Brain microvascular endothelial cell (primary cell): ENCODE data around the gene AKAP13.
"Not testable (repeated sequence)": the region's sequence is repeated elsewhere in the genome, so short reads cannot be mapped to it uniquely, and the experiment has no call there.

ENCODE experiments used
- DNase-seq: peaks from one replicate; pipeline ENCODE4 v3.0.0-alpha.2; 2020
- H3K27ac ChIP-seq: fragments of 250-450 bp; sonication (Bioruptor Pico); 2 replicates; pipeline ENCODE4 v1.5.1; 2020; ENCODE audit warnings: mild to moderate bottlenecking, moderate library complexity
- H3K27me3 ChIP-seq: fragments of 250-450 bp; sonication (Bioruptor Pico); replicated peaks from 2 replicates; pipeline ENCODE4 v1.5.1; 2020; ENCODE audit warnings: mild to moderate bottlenecking
- H3K36me3 ChIP-seq: fragments of 250-450 bp; sonication (Bioruptor Pico); replicated peaks from 2 replicates; pipeline ENCODE4 v1.5.1; 2020; ENCODE audit warnings: mild to moderate bottlenecking
- H3K4me3 ChIP-seq: 2 replicates; pipeline ENCODE4 v1.5.1; 2011; ENCODE audit warnings: low read depth, mild to moderate bottlenecking, control low read depth, low read length, moderate library complexity
- in situ Hi-C: cut with HindIII; loops from 2 replicates; pipeline ENCODE4 v1.10.0; 2017; ENCODE audit warnings: low sequenced_read_pairs, low pct_ligation_motif_present
- TF ChIP-seq, protein P1 (sequence below): IDR thresholded peaks from 2 replicates; pipeline ENCODE4 v1.5.1; 2011; ENCODE audit warnings: low read depth, mild to moderate bottlenecking, moderate library complexity, low read length, control low read depth, inconsistent platforms; ENCODE audit errors: missing control alignments

AKAP13 gene

DNA sequence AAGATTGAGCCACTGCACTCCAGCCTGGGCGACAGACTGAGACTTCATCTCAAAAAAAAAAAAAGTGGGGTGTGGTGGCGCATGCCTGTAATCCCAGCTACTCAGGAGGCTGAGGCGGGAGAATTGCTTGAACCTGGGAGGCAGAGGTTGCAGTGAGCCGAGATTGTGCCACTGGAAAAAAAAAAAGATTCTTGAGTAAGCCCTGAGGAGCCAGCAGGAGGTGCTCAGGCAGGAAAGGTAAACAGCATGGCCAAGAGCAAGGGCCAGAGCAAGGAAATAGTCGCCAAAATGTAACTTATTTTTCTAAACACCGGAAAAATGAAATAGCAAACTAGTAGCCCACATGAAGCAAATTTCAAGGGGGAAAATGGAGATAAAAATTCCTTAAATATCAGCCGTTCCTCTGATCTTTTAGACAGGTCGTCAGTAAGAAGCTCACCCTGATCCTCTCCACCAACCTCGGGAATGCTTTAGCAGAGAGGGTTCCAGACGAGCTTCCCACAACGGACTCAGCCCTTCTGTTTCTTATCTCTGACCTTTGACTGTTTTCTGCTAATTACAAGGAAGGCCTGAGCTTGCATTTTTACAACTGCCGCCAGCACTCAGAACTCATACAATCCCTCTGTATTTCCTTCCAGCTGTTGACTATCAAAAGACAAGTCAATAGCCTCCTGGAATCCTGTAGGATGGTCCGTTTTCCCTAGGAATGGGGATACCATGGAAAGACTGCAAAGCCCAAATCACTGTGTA, 45.0 kb upstream of the AKAP13 start:
- no peaks in the 10 kb centered on the region for H3K36me3 ChIP-seq
- no peak overlapping the region for H3K4me3 ChIP-seq
- in situ Hi-C loops: no loop called here
- TF ChIP-seq, protein P1, sequence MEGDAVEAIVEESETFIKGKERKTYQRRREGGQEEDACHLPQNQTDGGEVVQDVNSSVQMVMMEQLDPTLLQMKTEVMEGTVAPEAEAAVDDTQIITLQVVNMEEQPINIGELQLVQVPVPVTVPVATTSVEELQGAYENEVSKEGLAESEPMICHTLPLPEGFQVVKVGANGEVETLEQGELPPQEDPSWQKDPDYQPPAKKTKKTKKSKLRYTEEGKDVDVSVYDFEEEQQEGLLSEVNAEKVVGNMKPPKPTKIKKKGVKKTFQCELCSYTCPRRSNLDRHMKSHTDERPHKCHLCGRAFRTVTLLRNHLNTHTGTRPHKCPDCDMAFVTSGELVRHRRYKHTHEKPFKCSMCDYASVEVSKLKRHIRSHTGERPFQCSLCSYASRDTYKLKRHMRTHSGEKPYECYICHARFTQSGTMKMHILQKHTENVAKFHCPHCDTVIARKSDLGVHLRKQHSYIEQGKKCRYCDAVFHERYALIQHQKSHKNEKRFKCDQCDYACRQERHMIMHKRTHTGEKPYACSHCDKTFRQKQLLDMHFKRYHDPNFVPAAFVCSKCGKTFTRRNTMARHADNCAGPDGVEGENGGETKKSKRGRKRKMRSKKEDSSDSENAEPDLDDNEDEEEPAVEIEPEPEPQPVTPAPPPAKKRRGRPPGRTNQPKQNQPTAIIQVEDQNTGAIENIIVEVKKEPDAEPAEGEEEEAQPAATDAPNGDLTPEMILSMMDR: peak; percentile 9
- no peak overlapping the region for H3K27ac ChIP-seq
- H3K27me3 ChIP-seq: no peaks in the 10 kb centered on the region
- no peak for DNase-seq

DNA sequence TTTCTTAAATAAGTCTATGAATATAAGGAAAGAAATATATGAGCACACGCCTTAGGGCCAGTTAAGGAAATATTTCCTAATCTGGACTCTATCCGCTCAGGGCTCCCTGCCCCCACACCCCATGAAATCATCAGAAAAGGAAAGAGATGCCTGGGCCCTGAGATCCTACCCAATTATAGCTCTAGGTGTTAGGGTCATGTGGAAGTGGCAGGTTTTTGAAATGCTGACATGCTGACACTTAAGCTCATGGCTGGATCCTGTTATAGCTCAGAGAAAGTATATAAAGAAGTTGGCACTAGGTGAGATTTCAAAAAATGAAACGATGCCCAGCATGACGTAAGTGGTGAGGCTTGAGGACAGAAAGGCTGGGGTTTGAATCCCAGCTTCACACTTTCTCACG, 43.5 kb upstream of the AKAP13 start:
- TF ChIP-seq, protein P1: no peak

DNA sequence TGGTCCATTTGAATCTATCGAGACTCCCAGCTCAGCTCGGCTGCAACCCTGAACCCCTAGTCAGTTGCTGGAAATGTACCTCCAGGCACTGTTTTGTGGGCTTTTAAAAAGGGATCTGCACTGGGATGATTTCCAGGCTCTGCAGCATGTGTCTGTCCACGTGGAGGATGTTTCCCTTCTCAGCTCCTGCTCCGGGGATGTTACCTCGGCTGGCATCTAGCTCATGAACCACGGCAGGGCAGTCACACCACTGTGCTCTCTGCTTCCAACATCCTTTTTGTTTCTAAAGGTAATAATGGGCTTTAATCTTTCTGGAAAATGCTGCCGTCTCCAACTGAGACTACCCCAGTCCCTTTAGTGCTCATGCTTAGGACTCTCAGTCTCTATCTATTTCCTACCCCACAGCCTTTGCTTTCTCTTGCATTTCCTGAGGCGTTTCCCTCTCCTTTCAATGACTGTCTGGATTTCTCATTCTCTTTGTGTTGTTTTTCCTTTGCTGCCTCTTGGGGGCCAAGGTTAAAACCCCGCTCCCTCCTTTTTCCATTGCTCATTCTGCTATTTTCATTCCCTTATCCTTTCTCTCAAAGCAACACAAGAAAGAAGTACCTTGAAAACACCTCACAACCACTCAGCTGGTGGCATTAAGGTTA, 42.9 kb upstream of the AKAP13 start:
- DNase-seq: no peak
- Histone ChIP-seq H3K27ac (no peak overlapping the region), H3K36me3 (no peaks in the 10 kb centered on the region), H3K27me3 (no peaks in the 10 kb centered on the region), H3K4me3 (no peak overlapping the region)
- in situ Hi-C loops: no loop called here
- TF ChIP-seq, protein P1: no peak

More for the DNA sequence above, 43.5 kb upstream of the AKAP13 start:
- in situ Hi-C loops: no loop called here
- no peaks in the 10 kb centered on the region for H3K27me3 ChIP-seq
- H3K27ac ChIP-seq: no peak overlapping the region
- no peaks in the 10 kb centered on the region for H3K36me3 ChIP-seq
- no peak overlapping the region for H3K4me3 ChIP-seq
- no peak for DNase-seq

DNA sequence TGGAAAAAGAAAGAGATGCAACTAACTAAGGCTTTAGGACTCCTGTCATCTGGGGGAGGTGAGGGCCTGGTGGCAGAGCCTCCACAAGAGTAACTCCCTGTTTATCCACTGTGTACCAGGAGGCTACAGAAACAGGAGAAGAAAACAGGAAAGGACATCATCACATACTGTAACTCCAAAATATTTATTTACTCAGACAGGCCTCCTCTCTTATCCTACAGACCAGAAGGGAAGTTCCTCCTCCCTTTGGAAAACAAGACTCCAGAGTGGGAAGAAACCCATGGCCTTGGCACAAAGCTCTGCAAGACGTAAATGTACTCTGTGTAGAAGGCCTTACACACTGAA, 40.1 kb upstream of the AKAP13 start:
- H3K27ac ChIP-seq: no peak overlapping the region
- TF ChIP-seq, protein P1: no peak
- no peaks in the 10 kb centered on the region for H3K36me3 ChIP-seq

DNA sequence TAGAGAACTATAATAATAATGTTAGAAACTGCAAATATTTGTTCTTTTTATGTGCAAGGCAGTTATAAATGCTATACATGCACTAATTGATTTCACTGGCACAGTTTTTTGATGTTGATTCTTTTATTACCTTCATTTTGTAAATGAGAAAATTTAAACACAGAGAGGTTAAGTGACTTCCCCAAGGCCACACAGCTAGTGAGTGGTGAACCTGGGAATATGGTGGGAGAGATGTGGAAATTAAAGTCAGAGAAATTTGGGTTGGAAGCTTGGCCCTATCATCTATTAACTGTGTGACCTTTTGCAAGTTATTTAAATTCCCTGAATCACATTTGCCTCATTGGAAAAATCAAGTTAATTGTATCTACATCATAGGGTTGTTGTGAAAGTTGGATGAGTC, 39.6 kb upstream of the AKAP13 start:
- H3K27ac ChIP-seq: no peak overlapping the region
- TF ChIP-seq, protein P1: no peak
- H3K27me3 ChIP-seq: no peaks in the 10 kb centered on the region
- in situ Hi-C loops: no loop called here
- no peak for DNase-seq
- H3K36me3 ChIP-seq: no peaks in the 10 kb centered on the region
- no peak overlapping the region for H3K4me3 ChIP-seq

More for the DNA sequence above, 40.1 kb upstream of the AKAP13 start:
- in situ Hi-C loops: no loop called here
- no peak for DNase-seq
- Histone ChIP-seq H3K27me3 (no peaks in the 10 kb centered on the region), H3K4me3 (no peak overlapping the region)

DNA sequence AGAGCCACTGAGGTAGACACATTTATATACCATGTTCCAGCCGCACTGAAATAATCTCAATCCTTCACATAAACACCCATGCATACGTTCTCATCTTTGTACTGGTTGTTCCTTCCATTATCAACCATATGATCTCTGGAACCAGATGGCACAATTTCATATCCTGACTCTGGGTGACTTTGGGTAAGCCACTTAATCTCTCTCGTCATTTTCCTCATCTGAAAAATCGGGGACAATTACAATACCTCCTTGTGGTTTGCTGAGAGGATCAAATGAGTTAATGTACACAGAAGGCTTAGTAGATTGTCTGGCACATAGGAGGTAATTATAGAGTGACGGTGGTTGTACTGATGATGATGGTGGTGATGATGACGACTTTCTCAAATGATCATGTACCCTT, 38.2 kb upstream of the AKAP13 start:
- in situ Hi-C loops, DNase-seq, H3K4me3 ChIP-seq, H3K36me3 ChIP-seq, H3K27me3 ChIP-seq, H3K27ac ChIP-seq: not testable (repeated sequence)

DNA sequence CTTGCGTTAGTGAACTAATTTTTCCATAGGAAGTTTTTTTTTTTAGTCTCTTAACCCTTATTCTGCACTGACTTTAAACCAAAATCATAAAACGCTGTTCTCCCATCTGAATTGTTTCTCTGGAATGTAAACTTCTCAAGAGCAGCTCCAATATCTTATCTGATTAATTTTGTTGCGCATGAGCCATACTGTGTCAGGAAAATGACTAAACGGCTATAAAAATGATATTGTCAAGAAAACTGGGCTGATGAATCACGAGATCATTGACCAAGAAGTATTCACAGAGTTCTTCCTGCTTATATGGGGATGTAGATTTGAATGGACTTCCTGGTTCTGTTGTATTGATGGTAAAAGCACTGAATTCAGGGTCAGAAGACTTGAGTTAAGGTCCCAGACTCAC, 37.0 kb upstream of the AKAP13 start:
- DNase-seq: peak; percentile 84
- in situ Hi-C loops, H3K4me3 ChIP-seq, H3K36me3 ChIP-seq, H3K27me3 ChIP-seq: not testable (repeated sequence)
- peak overlapping the region; percentile 89 for H3K27ac ChIP-seq

DNA sequence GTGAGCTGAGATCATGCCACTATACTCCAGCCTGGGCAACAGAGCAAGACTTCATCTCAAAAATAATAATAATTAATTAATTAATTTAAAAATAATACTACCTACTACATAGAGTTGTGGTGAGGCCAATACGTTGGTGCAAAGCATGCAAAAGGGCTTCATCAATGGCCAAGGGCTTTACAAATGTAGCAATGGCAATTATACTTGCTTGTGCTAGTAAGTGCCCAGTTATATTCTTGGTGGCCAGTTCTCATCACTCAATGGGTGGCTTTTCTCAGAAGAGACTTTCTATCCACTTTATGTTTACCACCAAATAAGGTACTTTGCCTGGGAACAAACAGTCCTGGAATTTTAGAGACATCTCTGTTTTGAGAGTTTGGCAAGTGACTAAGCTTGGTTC, 36.2 kb upstream of the AKAP13 start:
- H3K36me3 ChIP-seq, H3K4me3 ChIP-seq, DNase-seq, H3K27me3 ChIP-seq, in situ Hi-C loops: not testable (repeated sequence)
- peak overlapping the region; percentile 89 for H3K27ac ChIP-seq

DNA sequence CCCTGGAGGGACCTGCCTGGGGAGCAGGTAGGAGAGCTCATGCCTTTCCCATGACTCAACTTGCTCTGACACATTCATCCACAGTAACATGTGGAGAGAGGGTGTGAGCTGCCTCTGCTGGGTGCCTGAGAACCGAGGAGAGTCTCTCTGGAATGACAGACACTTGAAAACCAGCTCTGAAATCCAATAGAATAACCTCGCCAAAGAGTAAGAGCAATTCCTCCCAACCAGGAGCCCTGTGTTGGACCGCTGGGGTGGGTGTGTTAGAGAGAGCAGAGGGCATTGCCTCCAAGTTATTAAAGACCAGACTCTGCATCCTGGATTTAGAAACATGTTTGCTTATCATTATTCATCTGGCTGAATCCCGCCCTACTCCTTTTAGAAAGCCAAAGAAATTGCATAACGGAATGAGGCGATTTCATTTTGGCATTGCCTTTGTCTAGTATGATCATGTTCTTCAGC, 35.7 kb upstream of the AKAP13 start:
- H3K4me3 ChIP-seq, H3K36me3 ChIP-seq, H3K27me3 ChIP-seq, in situ Hi-C loops: not testable (repeated sequence)
- DNase-seq: peak; percentile 81
- H3K27ac ChIP-seq: peak overlapping the region; percentile 79
